Stimulated activated CD8-positive, alpha-beta memory T cell treated with anti-CD3 and anti-CD28 coated beads, Interleukin-7, amount 100 ng/mL, for 24 hours (primary cell): ENCODE measurements around the gene AMOT.

Experiments
- DNase-seq: peaks from one replicate; pipeline ENCODE4 v3.0.0-alpha.2; 2020; ENCODE audit warnings: low read depth

Gene AMOT

DNA sequence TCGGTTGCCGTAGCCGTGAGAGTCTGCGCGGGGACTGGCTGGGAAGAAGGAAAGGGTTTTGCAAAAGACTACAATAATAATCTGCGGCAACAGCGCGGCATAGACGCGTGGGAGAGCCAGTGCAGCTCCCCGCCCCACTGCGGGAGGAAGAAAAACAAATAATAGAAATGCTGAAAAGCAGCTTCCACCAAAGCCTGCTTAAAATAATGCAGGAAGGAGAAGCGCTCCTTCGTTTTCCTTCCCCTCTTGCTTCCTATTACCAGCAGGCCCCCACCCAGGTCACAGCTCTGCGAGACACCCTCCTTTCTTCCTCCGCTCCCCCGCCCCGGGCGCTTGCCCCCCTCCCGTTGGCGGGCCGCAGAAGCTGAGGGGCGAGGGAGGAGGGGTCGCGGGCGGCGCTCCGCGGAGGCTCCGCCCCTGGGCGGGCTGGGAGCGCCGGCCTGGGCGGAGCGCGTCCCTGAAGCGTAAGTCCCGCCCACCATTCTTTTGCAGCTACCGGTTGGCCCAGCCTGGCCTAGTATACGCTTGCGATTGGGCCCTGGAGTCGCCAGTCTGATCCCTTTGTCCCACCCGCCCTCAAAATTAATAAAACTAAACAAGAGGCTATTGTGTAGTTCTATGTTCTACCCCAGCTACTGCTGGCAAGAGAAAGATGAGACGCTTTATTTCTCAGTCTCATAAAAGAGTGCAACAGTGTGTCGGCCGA lies 636 bp upstream of the AMOT start:
- DNase-seq: peak; percentile 36

DNA sequence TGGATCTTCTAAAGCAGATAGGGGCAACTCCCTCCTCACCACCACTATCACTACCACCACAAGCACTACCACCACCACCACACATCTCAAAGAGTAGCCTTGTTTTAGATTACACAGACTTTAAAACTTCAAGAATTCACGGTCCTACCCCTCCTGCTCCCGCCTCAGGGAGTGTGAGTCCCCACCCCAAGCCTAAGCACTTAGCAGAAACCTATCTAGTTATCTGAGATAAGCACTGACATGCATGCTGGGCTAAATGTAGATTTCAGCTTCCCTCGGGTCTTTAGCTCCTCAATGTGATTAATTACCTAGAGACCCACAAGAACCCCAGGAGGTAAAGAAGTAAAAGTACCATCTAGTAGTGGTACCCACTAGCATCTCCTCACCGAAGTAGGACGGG lies 775 bp downstream of the AMOT start:
- DNase-seq: no peak

DNA sequence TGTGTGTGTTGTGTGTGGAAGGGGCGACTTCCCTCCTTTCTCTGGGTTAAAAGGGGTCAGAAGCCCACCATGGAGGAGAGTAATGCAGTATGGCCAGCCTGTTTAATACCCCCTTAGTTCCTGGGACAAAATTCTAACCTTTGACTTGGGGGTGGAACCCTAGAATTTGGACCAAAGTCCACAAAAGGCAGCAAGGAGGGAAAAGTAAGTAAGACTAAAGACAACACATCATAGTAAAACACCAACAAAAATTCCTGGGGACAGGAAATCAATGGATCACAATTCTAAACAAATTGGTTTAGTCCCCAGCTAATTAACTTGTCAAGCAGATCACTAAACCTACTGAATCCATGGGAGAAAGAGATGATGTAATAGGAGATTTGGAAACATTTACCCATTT lies 3.1 kb downstream of the AMOT start:
- DNase-seq: no peak

DNA sequence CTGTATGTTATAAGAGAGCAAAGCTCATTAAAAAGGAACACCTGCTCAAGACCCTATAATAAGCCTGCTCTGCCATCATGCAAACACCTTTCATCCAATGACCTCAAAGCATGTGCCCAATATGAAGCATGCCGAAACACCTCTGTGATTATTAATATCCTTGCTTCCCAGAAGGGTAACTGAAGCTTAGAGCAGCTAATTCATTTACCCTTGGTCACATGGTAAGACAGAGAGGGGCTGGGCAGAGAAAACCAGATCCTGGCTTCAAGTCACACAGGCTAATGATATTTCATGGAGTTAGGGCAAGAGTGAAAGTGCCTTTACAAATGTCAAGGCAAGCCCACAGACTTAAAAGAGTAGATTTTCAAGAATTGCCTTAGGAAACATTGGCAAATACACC lies 5.6 kb downstream of the AMOT start:
- no peak for DNase-seq

GRCh38 chrX:112834031-112834845 lies 6.4 kb downstream of the AMOT start:
- no peak for DNase-seq

GRCh38 chrX:112832481-112833095 lies 8.0 kb downstream of the AMOT start:
- DNase-seq: no peak

DNA sequence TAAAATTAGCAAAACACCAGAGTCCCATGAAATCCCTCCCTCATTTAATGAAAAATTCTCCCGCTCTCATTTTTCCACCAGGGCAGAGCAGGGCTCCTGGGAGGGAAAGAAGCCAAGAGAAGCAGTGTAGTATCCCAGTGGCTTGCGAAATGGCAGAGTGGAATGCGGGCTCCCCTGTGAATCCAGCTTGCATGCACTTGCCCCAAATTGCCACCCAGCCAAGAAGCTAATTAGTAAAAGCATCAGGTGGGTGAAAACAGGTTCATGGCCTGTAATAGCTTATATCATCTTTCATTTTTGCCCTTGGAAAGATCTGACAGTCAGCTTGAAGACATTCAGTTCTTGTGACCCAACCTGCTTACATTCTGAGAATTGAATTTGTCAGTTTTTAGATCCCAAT lies 10.1 kb downstream of the AMOT start:
- DNase-seq: no peak

- DNase-seq: no peak
Measured at GRCh38 chrX:112827292-112827903, 13.2 kb downstream of the AMOT start.

- DNase-seq: no peak
Measured at GRCh38 chrX:112826023-112826422, 14.6 kb downstream of the AMOT start.

- DNase-seq: no peak
Measured at GRCh38 chrX:112822892-112823291, 17.7 kb downstream of the AMOT start.

DNA sequence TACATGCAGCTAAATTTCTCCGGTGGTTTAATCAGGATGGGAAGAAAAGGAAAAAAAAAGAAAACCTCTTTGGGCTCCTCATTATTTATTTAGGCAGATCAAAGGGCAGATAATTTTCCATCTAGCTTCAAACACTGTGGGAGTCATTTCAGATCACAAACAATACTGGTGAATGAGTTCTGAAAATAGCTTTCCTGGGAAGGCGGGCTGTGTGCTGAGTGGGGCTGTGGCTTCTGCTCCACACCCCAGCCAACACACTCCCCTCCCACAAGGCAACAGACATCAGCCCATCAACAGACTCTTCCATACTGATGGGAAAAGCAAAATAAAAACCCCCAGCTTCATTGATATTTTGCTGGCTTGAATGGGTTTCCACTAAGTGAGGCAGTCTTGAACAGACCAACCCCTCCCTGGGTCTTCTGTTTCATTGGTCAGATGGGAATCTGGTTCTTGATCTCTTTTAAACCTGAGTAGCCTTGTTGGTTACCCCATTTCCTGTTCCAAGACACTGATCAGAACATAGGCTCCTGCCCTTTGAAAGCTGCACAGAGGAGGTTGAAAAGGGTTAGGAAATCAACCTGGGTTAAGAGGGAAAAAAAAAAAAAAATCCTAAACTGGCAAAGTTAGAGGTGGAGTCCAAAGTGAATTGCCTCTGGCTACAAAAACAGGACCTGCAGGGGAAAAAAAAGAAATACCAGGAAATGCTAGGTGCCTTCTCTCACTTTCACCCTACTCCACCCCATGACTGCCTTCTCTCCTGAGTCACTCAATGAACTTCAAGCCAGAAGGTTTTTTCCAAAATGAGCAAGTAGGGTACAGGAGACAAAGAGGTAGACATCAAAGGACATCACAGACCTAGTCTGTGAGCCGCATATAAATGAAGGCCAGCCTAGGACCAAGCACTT lies 20.0 kb downstream of the AMOT start:
- no peak for DNase-seq

DNA sequence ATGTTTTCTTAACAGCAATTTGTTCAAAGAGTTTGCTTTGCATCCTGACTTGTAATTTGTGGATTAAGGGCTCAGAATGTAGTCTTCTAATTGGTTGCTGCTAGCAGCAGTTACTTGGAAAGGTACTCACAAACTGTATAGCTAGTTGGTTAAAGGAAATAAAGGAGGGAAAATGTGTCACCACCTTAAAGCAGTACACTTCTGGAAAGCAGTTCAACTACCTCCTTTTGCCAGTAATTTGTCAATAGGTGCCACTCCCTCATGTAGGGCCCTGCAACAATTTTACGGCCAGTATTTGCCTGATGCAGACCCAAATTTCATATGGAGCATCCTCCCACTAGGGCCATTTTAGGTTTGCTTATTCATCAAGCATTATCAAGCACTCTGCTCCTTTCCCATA lies 20.8 kb downstream of the AMOT start:
- DNase-seq: no peak

DNA sequence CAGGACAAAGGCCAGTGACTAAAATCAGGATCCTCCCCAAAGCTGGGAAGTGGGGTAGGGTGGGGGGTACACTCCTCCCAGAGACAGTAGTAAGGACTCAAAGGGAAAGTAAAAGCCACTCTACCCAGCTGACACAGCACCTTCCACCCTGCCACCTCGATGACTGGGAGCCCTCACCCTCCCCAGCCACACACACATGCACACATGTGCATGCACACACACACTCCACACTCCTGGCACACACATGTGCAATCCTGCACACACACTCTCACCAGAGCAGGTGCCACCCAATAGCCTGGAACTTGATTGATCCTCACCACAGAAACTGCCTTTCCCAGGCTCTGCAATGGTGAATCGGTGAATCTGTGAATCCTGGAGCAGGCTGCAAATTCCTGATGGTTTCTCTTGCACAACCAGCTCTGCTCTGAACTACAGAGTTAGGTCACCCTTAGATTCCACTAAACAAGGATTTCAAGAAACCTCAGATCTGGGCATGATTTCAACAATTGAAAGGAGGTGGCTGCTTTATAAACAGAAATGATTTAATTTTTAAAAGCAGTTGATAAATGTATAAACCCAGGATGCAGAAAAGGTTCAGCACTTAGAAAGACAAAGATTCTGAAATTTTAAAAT lies 21.5 kb downstream of the AMOT start:
- no peak for DNase-seq

- no peak for DNase-seq
Measured at GRCh38 chrX:112818114-112819007, 22.3 kb downstream of the AMOT start.

- no peak for DNase-seq
Measured at GRCh38 chrX:112816908-112817307, 23.7 kb downstream of the AMOT start.

GRCh38 chrX:112814496-112814895 lies 26.1 kb downstream of the AMOT start:
- no peak for DNase-seq

DNA sequence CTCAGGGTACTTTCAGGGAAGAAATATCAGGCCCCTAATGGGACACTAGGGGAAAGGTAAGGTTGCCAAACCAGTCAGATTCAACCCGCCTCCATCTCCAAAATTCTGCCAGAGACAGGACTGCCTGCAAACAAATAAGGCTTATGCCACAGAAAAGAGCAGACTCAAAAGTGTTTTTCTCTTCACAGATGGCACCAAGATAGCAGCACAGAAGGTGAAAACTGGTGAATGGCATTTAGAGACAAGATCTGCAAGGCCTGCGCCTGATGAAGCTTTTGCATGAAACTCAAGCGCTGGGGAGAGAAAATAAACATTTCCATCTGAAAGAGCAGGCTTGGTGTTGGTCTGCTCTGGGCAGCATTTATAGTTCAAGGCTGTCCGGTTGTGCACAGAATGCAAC lies 27.9 kb downstream of the AMOT start:
- DNase-seq: no peak

GRCh38 chrX:112808651-112809195 lies 31.9 kb downstream of the AMOT start:
- DNase-seq: no peak

DNA sequence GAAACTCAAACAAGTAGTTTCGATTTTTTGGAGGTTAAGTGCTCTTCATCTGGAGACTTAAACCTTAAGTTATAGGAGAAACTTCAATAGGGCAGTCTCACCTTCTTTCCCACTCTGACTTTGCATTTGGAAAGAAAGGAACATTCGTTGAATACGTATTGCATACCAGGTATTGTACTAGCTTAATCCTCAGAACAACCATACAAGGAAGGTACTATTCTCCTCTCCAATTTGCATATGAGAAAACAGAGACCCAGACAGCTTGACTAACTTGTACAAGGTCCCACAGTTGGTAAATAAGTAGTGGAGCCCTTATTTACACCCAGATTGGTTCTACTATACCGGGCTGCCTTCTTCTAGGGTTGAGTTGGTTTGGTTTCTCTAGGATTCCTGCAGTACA lies 32.6 kb downstream of the AMOT start:
- DNase-seq: no peak

GRCh38 chrX:112803060-112803459 lies 37.6 kb downstream of the AMOT start:
- no peak for DNase-seq
